Endometrium (tissue), 2 donors: ENCODE data around the gene ROPN1L.
"Not testable (repeated sequence)": the region's sequence is repeated elsewhere in the genome, so short reads cannot be mapped to it uniquely, and the experiment has no call there.

Experiments used
- FAIRE-seq: peaks from 2 replicates; lab custom pipeline; 2012; peaks lifted over from hg19 to GRCh38; lab: Jason Lieb, UNC
- donor health status: control.
- donor health status: control.

Gene ROPN1L

GRCh38 chr5:10441083-10441991, at the start of gene ROPN1L:
TSS of gene ROPN1L (plus strand) at chr5:10441879. CDS start at chr5:10442168, 289 bp downstream.
- no peak for FAIRE-seq

GRCh38 chr5:10392567-10393328, 48.9 kb upstream of the ROPN1L start:
- not testable (repeated sequence) for FAIRE-seq

- FAIRE-seq = no peak
Measured at GRCh38 chr5:10393491-10393890, 48.2 kb upstream of the ROPN1L start.

- no peak for FAIRE-seq
Measured at GRCh38 chr5:10396552-10396951, 45.1 kb upstream of the ROPN1L start.

- no peak for FAIRE-seq
Measured at GRCh38 chr5:10399839-10400238, 41.8 kb upstream of the ROPN1L start.

- no peak for FAIRE-seq
Measured at GRCh38 chr5:10400411-10400810, 41.3 kb upstream of the ROPN1L start.

- no peak for FAIRE-seq
Measured at GRCh38 chr5:10400831-10401230, 40.8 kb upstream of the ROPN1L start.

GRCh38 chr5:10401498-10401897, 40.2 kb upstream of the ROPN1L start:
- no peak for FAIRE-seq

- no peak for FAIRE-seq
Measured at GRCh38 chr5:10403829-10404228, 37.9 kb upstream of the ROPN1L start.

GRCh38 chr5:10406651-10407050, 35.0 kb upstream of the ROPN1L start:
- FAIRE-seq = no peak

GRCh38 chr5:10409504-10409903, 32.2 kb upstream of the ROPN1L start:
- FAIRE-seq = no peak

GRCh38 chr5:10410662-10411061, 31.0 kb upstream of the ROPN1L start:
- FAIRE-seq = no peak

- FAIRE-seq = no peak
Measured at GRCh38 chr5:10411336-10411735, 30.3 kb upstream of the ROPN1L start.

- no peak for FAIRE-seq
Measured at GRCh38 chr5:10416868-10417267, 24.8 kb upstream of the ROPN1L start.

GRCh38 chr5:10418654-10419345, 22.9 kb upstream of the ROPN1L start:
- FAIRE-seq = no peak

- no peak for FAIRE-seq
Measured at GRCh38 chr5:10420468-10420867, 21.2 kb upstream of the ROPN1L start.

- FAIRE-seq = no peak
Measured at GRCh38 chr5:10420932-10421331, 20.7 kb upstream of the ROPN1L start.

GRCh38 chr5:10421896-10422691, 19.6 kb upstream of the ROPN1L start:
- no peak for FAIRE-seq

GRCh38 chr5:10423022-10423421, 18.7 kb upstream of the ROPN1L start:
- no peak for FAIRE-seq

- no peak for FAIRE-seq
Measured at GRCh38 chr5:10424124-10424731, 17.5 kb upstream of the ROPN1L start.

GRCh38 chr5:10427201-10427600, 14.5 kb upstream of the ROPN1L start:
- FAIRE-seq = no peak
